Activated naive CD8-positive, alpha-beta T cell treated with anti-CD3 and anti-CD28 coated beads, Interleukin-2, amount 10 ng/mL, durations not matched to agents 7 days and 5 days (primary cell): ENCODE data around the gene AKAP12. TPM values are rescaled to one million over a fixed set of nuclear protein-coding genes. Genes with fewer than 3 reads are reported as not detected.
"Not testable (repeated sequence)": the region's sequence is repeated elsewhere in the genome, so short reads cannot be mapped to it uniquely, and the experiment has no call there.

Experiments
- ATAC-seq: fragments of 150-1000 bp; cut with Tn5 transposase; one replicate; pipeline ENCODE4 v1.10.0; 2021; ENCODE audit warnings: low read depth, moderate library complexity
- POLR2A ChIA-PET: fragments of 350-600 bp; sonication (Branson Sonifier 250); formaldehyde crosslinking; loops from one replicate; lab custom pipeline; 2021; ENCODE audit warnings: antibody characterized with exemption; lab: Charles Lee
- DNase-seq: peaks from one replicate; pipeline ENCODE4 v3.0.0; 2021
- H3K27ac Mint-ChIP-seq: one replicate; pipeline ENCODE4 v1.8.0; 2022; ENCODE audit warnings: mild to moderate bottlenecking, mixed read lengths
- H3K27me3 Mint-ChIP-seq: one replicate; pipeline ENCODE4 v1.8.0; 2022; ENCODE audit warnings: mild to moderate bottlenecking, moderate library complexity, mixed read lengths
- H3K36me3 Mint-ChIP-seq: one replicate; pipeline ENCODE4 v1.8.0; 2021; ENCODE audit warnings: mild to moderate bottlenecking, mixed read lengths
- H3K4me1 Mint-ChIP-seq: one replicate; pipeline ENCODE4 v1.8.0; 2021; ENCODE audit warnings: mixed read lengths
- H3K4me3 Mint-ChIP-seq: one replicate; pipeline ENCODE4 v1.8.0; 2022; ENCODE audit warnings: mild to moderate bottlenecking, moderate library complexity, mixed read lengths
- H3K9me3 Mint-ChIP-seq: one replicate; pipeline ENCODE4 v1.8.0; 2021; ENCODE audit warnings: mixed read lengths
- total RNA-seq, 2 experiments: library from RNA; stranded (reverse); gene quantifications; one replicate each; pipeline ENCODE4 v1.2.3, GENCODE V29; 2021

Gene AKAP12
- total RNA-seq, 2 experiments from 2014 or later, result 0.06 to 0.11 TPM

DNA sequence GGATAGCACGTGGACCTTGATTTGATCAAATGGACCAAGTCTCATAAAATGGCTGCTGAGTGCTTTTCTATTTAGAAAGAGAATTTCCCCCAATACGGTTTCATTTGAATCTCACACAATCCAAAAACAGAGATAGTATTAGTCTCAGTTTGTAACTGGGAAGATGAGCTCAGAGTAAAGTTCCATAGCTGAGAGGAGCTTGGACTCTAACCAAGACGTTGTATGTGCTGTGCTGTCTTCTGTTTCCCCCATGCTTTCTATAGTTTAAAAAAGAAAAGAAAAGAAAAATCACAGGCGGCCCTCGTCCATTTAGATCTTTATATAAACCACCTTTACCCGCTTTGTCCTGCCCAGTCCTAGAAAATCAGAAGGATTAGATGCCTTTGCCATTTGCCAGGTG, 58.1 kb downstream of the AKAP12 start:
- POLR2A ChIA-PET, result no interaction called here
- peaks cover 55% of the 10 kb centered on the region for H3K27me3 Mint-ChIP-seq
- H3K9me3 Mint-ChIP-seq, result no peaks in the 10 kb centered on the region
- DNase-seq (no peak), ATAC-seq (no peak)
- no peak overlapping the region for H3K4me3 Mint-ChIP-seq
- no peaks in the 10 kb centered on the region for H3K4me1 Mint-ChIP-seq
- H3K36me3 Mint-ChIP-seq, result no peaks in the 10 kb centered on the region
- H3K27ac Mint-ChIP-seq, result no peak overlapping the region

DNA sequence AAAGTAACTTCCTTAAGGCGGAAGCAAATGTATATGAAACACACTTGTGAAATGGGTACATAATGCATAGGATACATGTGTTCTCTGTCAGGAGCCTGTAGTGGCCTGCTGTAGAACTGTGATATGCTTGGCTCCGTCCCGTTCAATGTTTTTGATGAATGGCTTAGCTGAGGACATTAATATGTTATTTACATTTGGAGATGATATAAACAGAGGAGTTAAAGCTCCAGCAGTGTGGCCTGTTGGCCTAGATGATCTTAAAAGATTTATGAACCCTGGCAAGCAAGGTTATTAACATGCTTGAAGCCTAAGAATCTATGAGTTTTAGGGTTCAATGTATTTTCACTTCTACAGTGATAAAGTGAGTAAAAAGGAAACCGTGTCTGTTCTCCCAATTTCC, 59.2 kb downstream of the AKAP12 start:
- Mint-ChIP-seq H3K27ac (no peak overlapping the region), H3K36me3 (no peaks in the 10 kb centered on the region), H3K4me1 (no peaks in the 10 kb centered on the region), H3K9me3 (no peaks in the 10 kb centered on the region), H3K27me3 (peaks cover 50% of the 10 kb centered on the region), H3K4me3 (no peak overlapping the region)
- POLR2A ChIA-PET, result no interaction called here
- ATAC-seq (no peak), DNase-seq (no peak)

DNA sequence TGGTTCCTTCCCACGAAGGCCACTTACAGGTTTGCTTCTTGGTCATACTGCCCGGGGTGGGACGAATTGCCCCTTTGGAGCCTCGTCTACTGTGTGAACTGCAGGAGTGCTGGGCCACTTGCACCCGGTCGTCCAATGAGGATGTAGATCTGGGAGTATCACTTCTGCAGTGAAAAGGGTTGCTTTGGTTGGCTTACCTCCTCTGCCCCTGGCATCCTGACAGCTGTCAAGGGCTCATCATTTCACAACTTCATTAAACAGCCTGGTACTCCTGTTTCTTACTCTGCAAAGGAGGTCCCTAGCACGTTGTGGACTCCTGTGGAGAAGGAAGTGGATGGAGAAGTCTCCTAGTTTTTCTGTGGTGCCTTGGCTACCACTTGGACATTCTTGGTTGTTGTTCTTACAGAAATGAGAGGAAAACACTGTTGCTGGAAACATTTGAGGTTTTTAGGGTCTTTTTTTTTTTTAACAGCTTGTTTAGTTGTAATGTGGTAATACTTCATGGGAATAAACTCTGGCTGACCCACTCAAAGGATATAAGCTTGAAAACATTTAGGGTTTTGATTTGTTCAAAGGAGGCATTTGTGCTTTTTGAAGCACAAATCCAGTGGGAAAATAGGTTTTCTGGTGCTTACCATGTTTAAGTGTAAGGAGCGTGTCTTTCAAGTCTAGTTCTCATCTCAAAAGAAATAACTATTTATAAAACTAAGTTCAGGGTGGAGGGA, 60.7 kb downstream of the AKAP12 start:
- POLR2A ChIA-PET, result no interaction called here
- H3K27ac Mint-ChIP-seq, result no peak overlapping the region
- ATAC-seq (no peak), DNase-seq (no peak)
- H3K36me3 Mint-ChIP-seq, result no peaks in the 10 kb centered on the region
- no peaks in the 10 kb centered on the region for H3K9me3 Mint-ChIP-seq
- no peaks in the 10 kb centered on the region for H3K4me1 Mint-ChIP-seq
- H3K4me3 Mint-ChIP-seq, result no peak overlapping the region
- peaks cover 43% of the 10 kb centered on the region for H3K27me3 Mint-ChIP-seq

DNA sequence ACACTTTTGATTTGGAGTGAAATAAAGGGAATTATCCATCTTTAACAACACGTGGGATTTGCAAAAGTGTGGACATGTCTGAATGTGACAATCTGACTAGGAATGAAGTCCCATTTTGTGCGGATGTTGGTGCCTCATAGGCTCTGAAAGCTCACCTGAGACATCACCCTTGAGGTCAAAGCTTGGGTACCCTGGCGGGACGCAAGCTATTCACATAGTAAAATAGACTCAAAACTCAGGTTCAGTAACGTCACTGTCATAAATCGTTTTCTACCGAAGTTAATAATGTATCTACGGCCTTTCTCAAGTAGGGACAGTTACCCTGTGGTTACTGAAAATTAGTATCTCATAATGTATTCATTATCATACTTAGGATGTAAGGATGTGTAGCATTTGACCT, 61.8 kb downstream of the AKAP12 start:
- Mint-ChIP-seq H3K4me3 (no peak overlapping the region), H3K9me3 (no peaks in the 10 kb centered on the region), H3K27ac (no peak overlapping the region), H3K36me3 (no peaks in the 10 kb centered on the region), H3K27me3 (peaks cover 38% of the 10 kb centered on the region), H3K4me1 (no peaks in the 10 kb centered on the region)
- POLR2A ChIA-PET, result no interaction called here
- no peak for ATAC-seq
- no peak for DNase-seq

DNA sequence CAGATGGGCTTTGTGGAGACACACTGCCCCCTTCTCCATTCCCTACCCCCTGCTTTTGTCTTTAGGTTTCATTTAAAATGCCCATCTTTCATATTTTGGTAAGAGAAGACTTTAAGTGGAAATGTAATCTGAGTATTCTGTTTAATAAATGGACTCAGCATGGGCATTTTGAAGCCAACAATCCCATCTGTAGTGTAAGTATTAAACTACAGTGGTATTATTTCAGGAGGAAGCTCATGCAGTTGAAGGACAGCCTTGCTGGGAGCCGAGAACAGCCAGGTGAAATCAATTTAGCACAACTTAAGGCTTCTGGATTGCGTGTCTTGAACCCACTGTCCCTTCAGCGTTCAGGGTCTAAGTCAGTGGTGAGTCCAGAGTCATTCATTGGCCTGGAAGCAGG, 63.5 kb downstream of the AKAP12 start:
- H3K9me3 Mint-ChIP-seq, result no peaks in the 10 kb centered on the region
- H3K36me3 Mint-ChIP-seq, result no peaks in the 10 kb centered on the region

DNA sequence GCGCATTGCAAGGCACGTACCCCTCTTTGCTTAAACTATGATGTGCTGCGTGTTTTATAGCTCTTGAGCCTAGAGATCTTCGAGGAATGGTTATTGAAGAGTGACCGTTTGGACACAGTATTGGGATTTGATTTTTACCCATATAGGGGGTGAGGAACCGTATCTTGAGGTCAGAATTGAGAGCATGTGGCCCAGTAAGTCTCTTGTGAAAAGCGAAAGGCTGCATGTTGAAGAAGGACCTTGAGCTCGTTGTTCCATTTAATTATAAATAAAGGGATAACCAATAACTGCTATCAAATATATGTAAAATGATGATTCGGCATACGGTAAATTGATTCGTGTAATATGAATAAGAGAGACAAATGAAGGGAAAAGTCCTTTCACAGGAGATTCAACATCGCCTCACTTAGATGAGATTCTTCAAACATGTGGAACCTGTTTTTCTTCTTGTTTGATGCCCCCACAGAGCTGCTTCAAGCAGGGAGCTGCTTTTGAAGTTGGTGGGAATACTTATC, 66.6 kb downstream of the AKAP12 start:
- POLR2A ChIA-PET, result no interaction called here

More for the DNA sequence above, 63.5 kb downstream of the AKAP12 start:
- no peaks in the 10 kb centered on the region for H3K4me1 Mint-ChIP-seq
- H3K27ac Mint-ChIP-seq, result no peak overlapping the region
- ATAC-seq (no peak), DNase-seq (no peak)
- POLR2A ChIA-PET, result no interaction called here
- no peak overlapping the region for H3K4me3 Mint-ChIP-seq
- H3K27me3 Mint-ChIP-seq, result peaks cover 37% of the 10 kb centered on the region

DNA sequence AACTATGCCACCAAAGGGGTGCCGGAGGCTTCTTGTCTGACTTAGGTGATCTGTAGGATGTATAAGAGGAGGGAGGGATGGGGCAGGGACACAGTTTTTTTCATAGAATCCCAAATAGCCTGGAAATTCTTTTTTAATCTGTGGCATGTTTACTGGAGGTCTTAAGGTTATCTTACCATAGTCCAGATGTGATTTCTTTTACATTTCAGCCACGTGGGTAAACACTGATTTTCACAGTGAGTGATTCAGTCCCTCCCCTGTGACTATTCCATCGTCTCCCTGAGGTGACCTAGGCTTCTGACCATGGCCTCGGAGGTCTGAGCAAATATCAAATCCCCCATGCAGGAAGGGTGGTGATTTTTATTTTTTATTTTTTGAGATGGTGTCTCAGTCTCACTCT, 67.7 kb downstream of the AKAP12 start:
- no peak for ATAC-seq
- H3K36me3 Mint-ChIP-seq, result no peaks in the 10 kb centered on the region
- no peak for DNase-seq
- no peaks in the 10 kb centered on the region for H3K4me1 Mint-ChIP-seq
- H3K4me3 Mint-ChIP-seq, result no peak overlapping the region
- H3K27ac Mint-ChIP-seq, result no peak overlapping the region
- H3K9me3 Mint-ChIP-seq, result no peaks in the 10 kb centered on the region
- POLR2A ChIA-PET, result no interaction called here
- peaks cover 26% of the 10 kb centered on the region for H3K27me3 Mint-ChIP-seq

More for the DNA sequence above, 66.6 kb downstream of the AKAP12 start:
- no peaks in the 10 kb centered on the region for H3K36me3 Mint-ChIP-seq
- no peak for ATAC-seq
- H3K4me1 Mint-ChIP-seq, result no peaks in the 10 kb centered on the region
- no peak overlapping the region for H3K4me3 Mint-ChIP-seq
- no peaks in the 10 kb centered on the region for H3K9me3 Mint-ChIP-seq
- H3K27ac Mint-ChIP-seq, result no peak overlapping the region
- DNase-seq, result no peak
- peaks cover 32% of the 10 kb centered on the region for H3K27me3 Mint-ChIP-seq

DNA sequence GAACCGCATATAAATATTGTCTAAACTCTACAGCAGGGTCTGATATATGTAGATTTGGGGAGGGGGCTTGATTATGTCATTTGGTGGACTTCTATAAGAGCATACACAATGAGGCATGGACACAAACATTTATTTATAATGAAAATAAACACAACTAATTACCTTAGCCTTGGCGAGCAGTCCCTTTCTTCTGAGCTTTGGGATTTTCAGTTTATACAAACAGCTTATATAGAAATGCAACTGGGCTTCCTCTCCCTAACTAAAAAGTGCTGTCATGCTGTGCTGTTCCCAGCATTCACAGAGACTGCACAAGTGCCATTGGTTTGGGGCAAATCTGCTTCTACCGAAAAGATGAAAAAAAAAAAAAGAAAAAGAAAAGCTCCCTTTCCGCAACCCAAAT, 69.9 kb downstream of the AKAP12 start:
- no peaks in the 10 kb centered on the region for H3K36me3 Mint-ChIP-seq
- H3K9me3 Mint-ChIP-seq, result no peaks in the 10 kb centered on the region
- DNase-seq, result no peak
- POLR2A ChIA-PET, result interaction anchor here (0.6 kb wide), 1 partner anchor 1415 kb away, joined by 3 read pairs; no protein-coding TSS in a partner anchor
- peaks cover 19% of the 10 kb centered on the region for H3K27me3 Mint-ChIP-seq
- H3K4me3 Mint-ChIP-seq, result no peak overlapping the region
- ATAC-seq, result no peak
- no peaks in the 10 kb centered on the region for H3K4me1 Mint-ChIP-seq
- H3K27ac Mint-ChIP-seq, result no peak overlapping the region

DNA sequence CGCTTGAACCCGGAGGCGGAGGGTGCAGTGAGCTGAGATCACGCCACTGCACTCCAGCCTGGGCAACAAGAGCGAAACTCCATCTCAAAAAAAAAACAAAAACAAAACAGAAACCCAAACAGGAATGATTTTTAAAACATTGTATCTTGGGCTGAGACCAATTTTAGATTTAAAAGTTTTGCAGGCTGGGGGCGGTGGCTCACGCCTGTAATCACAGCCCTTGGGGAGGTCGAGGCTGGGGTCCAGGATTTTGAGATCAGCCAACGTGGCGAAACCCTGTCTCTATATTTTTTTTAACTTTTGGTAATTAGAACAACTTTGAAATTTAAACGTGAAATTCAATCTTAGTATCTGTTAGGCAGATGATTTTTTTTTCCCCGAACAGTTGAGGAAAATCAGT, 70.5 kb downstream of the AKAP12 start:
- Mint-ChIP-seq H3K4me1 (no peaks in the 10 kb centered on the region), H3K27me3 (peaks cover 14% of the 10 kb centered on the region), H3K27ac (no peak overlapping the region), H3K36me3 (no peaks in the 10 kb centered on the region), H3K4me3 (no peak overlapping the region), H3K9me3 (no peaks in the 10 kb centered on the region)
- ATAC-seq (no peak), DNase-seq (no peak)
- POLR2A ChIA-PET, result interaction anchor here (0.6 kb wide), 1 partner anchor 1416 kb away, joined by 3 read pairs; no protein-coding TSS in a partner anchor

DNA sequence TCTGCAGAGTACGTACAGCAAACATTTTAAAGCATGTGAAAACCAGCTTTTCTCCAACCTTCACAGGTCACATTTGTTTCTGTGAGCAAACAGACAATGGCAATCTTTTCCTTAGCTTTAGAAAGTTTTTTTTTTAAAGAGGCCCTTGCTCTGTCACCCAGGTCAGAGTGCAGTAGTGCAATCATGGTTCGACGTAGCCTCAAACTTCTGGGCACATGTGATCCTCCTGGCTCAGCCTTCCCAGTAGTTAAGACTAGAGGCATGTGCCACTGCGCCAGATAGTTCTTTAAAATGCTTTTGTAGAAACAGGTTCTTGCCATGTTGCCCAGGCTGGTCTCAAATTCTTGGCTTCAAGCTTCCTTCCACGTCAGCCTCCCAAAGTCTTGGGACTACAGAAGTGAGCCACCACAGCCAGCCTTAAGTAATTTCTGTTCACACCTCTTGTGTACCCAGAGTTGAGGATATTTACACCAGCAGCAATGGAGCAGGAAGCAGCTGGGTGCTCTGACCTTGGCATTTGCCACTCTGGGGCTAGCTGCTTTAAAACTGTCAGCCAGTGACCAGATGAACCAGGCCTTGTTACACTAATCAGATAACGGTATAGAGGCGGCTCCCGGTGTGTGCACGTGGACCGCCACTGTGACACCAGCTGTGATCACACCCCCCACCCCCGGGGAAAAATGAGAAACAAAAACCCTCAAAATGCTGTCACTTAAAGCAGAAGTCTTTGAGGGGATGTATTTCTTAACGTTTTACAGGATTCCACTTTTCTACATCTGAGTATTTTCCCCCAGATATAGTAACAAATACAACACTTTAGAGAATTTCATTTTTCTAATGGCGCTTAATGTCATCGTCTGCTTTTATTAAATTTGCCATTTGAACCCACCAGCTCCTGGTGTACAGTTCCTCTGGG, 71.3 kb downstream of the AKAP12 start:
- H3K4me1 Mint-ChIP-seq, result no peaks in the 10 kb centered on the region
- peaks cover 2% of the 10 kb centered on the region for H3K36me3 Mint-ChIP-seq
- H3K4me3 Mint-ChIP-seq, result no peak overlapping the region
- POLR2A ChIA-PET, result no interaction called here
- DNase-seq, result no peak
- H3K27ac Mint-ChIP-seq, result no peak overlapping the region
- peaks cover 11% of the 10 kb centered on the region for H3K27me3 Mint-ChIP-seq
- H3K9me3 Mint-ChIP-seq, result peaks cover 3% of the 10 kb centered on the region
- ATAC-seq, result no peak

DNA sequence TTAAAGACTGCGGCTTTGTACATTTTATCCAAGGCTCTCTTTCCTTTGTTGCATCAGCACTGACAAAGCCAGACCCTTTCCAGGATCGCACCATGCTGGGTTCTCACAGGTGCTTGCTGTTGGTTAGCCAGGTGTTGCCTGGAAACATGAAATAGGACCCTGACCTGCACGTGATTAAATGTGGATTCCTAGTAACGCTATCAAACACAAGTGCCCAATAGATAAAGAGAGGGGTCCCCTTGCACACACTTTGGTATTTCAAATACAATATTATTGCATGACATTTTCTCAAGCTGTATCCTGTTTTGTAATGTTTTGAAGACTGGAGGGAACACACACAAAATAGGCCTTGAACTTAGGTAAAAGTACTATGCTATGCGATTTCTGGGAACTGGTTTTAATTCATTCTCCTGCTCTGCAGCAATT, 73.3 kb downstream of the AKAP12 start:
- H3K27ac Mint-ChIP-seq, result no peak overlapping the region
- peaks cover 5% of the 10 kb centered on the region for H3K27me3 Mint-ChIP-seq
- H3K4me1 Mint-ChIP-seq, result no peaks in the 10 kb centered on the region
- POLR2A ChIA-PET, result no interaction called here
- ATAC-seq (no peak), DNase-seq (no peak)
- peaks cover 2% of the 10 kb centered on the region for H3K36me3 Mint-ChIP-seq
- H3K9me3 Mint-ChIP-seq, result peaks cover 3% of the 10 kb centered on the region
- no peak overlapping the region for H3K4me3 Mint-ChIP-seq

DNA sequence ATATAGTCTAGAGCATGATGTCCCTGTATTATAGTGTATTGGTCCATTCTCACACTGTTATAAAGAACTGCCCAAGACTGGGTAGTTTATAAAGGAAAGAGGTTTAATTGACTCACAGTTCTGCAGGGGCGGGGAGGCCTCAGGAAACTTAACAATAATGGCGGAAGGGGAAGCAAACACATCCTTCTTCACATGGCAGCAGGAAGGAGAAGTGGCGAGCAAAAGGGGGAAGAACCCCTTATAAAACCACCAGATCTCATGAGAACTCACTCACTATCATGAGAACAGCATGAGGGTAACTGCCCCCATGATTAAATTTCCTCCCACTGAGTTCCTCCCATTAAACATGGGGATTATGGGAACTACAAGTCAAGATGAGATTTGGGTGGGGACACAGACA, 75.9 kb downstream of the AKAP12 start:
- ATAC-seq, H3K27me3 Mint-ChIP-seq, DNase-seq, H3K36me3 Mint-ChIP-seq, POLR2A ChIA-PET, H3K9me3 Mint-ChIP-seq, H3K4me3 Mint-ChIP-seq, H3K4me1 Mint-ChIP-seq, H3K27ac Mint-ChIP-seq: not testable (repeated sequence)

DNA sequence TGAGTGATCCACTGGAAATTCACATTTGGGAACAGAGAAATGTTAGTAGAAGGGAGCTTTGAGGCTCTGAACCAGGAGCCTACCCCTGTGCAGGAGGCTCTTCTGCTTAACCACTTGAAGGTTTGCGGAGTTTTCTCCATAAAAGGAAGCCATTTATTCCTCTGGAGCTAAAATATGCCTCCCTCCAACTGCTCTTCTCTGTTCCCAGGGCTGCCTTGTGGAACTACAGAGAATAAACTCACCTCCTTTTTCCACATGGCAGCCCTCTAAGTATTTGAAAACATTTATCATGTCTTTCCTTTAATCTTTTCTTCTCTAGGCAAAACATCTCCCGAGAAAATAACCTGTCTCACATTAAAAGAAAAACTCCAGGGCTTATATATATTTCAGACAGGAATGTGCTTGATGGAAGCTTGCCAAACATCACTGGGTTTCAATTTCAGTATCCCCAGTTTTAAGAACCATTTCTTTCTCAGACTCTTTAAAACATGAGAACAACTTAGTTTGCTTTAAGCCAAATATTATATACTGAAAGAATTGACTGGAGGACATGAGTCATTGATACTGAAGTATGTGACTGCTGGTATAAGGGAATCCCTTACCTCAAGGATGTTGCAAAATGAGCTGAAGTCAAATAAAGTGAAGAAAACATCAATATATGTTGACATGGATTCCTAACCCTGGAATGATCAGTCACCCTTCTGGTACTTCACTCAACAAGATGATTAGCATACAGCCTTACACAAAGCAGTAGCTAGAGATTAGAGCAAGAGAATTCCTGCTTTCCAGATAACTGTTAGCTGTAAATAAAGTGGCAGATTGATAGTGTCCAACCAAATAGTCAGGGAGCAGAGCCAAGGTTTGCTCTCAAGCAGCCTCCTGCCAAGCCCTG, 77.6 kb downstream of the AKAP12 start:
- POLR2A ChIA-PET, result no interaction called here
- H3K4me1 Mint-ChIP-seq, result no peaks in the 10 kb centered on the region
- DNase-seq, result no peak
- ATAC-seq, result no peak
- H3K36me3 Mint-ChIP-seq, result peaks cover 2% of the 10 kb centered on the region
- H3K9me3 Mint-ChIP-seq, result peaks cover 3% of the 10 kb centered on the region
- H3K27ac Mint-ChIP-seq, result no peak overlapping the region
- no peak overlapping the region for H3K4me3 Mint-ChIP-seq
- peaks cover 2% of the 10 kb centered on the region for H3K27me3 Mint-ChIP-seq
